Renal cortical epithelial cell (primary cell): ENCODE measurements around the gene SLPI. TPM values are rescaled to one million over a fixed set of nuclear protein-coding genes. Genes with fewer than 3 reads are reported as not detected.

Experiments used
- DNase-seq: peaks from one replicate; pipeline ENCODE4 v3.0.0-alpha.2; 2011; ENCODE audit warnings: low read depth
- total RNA-seq: library from RNA; depleted of rRNA; stranded (reverse); fragments of >200 nt; gene quantifications from 2 replicates; pipeline ENCODE4 v1.2.3, GENCODE V29; 2014

SLPI gene
- total RNA-seq, 1 donor from 2014 or later: 256 TPM

- DNase-seq: no peak
Observed at GRCh38 chr20:45275338-45275737, 21.0 kb upstream of the SLPI start.

DNA sequence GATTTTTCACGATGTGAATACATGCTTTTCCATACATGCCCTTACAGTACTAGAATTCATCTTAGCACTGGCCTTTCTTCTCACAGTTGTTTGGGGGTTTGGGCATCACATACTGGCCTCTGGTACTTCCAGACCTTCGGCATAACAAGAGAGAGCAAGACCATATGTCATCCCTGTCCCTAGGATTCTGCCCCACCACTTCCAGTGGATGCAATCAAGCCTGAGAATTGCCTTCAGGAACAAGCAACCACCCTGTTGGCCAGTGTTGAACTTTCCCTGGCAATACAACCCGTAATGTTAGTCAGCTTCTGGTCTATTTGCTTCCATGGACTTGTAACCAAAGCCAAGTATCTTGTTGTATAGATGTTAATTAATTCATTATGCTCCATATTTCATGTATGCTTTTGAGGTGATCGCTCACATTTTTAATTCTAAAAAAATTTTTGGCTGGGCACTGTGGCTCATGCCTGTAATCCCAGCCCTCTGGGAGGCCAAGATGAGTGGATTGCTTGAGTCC lies 15.4 kb upstream of the SLPI start:
- DNase-seq: no peak

- peak; percentile 26 for DNase-seq
Observed at GRCh38 chr20:45269056-45269455, 14.7 kb upstream of the SLPI start.

DNA sequence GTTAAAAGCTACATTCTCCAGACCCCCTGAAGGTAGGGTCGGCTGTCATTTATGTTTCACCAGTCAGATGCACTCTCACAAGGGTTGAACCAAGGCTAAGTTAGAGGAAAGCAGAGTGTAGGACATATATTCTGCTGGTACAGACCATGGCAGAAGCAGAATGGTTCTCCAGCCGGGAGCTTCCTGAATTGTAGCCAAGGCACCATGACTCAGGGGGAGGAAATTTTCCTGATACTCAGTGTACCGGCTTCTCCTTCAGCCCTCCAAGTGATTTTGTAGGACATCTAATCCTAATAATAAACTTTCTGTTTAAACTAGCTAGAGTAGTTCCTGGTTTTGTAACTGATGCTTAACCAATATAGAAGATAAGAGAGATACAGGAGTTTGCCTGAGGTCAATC lies 14.2 kb upstream of the SLPI start:
- DNase-seq: peak; percentile 43

GRCh38 chr20:45266977-45267376 lies 12.6 kb upstream of the SLPI start:
- peak; percentile 89 for DNase-seq

- DNase-seq: no peak
Observed at GRCh38 chr20:45263556-45264266, 9.3 kb upstream of the SLPI start.

- no peak for DNase-seq
Observed at GRCh38 chr20:45258664-45259063, 4.3 kb upstream of the SLPI start.

DNA sequence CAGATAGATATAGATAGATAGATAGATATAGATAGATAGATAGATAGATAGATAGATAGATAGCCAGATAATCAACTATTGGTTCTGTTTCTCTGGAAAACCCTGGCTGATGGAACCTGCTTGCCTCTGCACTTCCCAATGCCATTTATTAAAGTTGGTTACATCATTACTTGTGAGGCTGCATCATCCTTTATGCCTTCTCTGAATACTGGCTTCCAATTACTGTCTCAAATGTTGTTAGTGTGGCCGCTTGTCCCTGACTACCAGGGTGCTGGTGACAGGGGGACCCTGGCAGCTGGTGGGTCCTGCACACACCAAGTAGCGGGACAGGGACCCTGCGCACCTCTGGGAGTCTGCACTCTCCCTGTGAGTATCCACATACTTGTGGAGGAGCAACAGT lies 3.9 kb upstream of the SLPI start:
- no peak for DNase-seq

- DNase-seq: peak; percentile 84
Observed at GRCh38 chr20:45257711-45258110, 3.3 kb upstream of the SLPI start.

- peak; percentile 33 for DNase-seq
Observed at GRCh38 chr20:45257161-45257560, 2.8 kb upstream of the SLPI start.

DNA sequence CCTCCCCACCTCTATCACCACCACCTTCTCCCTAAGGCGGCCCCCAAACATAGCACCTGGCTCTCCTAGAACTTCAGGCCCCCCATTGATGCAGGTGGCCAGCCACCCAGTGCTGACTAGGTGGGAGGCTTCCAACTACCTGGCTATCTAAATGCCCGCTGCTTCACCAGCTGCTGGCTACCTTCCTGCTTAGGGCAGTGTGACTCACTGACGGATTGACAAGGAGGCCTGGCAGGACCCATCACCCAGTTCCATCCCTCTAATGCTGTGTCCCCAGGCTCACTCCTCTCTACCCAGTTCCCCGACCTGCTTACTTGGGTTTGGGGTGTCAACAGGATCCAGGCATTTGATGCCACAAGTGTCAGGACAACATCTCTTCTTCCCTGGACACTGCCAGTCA lies 1.1 kb downstream of the SLPI start:
- no peak for DNase-seq

GRCh38 chr20:45251884-45252560 lies 2.3 kb downstream of the SLPI start:
- no peak for DNase-seq

DNA sequence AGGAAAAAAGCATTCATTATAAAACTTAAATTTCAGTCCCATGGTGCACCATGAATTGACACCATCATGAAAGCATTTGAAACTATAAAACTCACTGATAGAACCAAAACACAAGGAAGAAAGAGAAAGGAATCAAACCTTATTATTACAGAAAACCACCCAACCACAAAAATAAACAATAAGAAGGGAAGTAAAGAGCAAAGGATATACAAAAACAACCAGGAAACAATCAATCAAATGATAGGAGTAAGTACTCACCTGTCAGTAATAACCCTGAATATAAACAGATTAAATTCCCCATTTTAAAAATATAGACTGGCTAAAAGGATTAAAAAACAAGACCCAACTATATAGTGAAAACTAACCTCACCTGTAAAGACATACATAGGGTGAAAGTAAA lies 5.8 kb downstream of the SLPI start:
- DNase-seq: no peak

DNA sequence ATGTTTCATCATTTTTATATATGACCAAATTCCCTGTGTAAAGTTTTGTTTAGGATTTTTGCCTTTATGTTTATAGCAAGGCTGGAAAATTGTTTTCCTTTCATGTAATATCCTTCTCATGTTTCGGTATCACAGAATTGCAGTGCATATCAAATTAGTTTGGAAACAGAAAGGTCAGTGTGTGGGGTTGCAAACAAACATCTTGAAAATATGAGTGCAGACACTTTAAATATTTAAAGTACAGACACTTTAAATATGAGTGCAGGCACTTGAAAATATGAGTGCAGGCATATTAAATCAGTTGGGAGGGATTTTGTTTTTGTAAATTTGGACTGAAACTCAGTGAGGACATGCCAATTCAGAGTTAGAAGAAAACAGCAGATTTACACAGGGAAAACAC lies 6.5 kb downstream of the SLPI start:
- DNase-seq: no peak

DNA sequence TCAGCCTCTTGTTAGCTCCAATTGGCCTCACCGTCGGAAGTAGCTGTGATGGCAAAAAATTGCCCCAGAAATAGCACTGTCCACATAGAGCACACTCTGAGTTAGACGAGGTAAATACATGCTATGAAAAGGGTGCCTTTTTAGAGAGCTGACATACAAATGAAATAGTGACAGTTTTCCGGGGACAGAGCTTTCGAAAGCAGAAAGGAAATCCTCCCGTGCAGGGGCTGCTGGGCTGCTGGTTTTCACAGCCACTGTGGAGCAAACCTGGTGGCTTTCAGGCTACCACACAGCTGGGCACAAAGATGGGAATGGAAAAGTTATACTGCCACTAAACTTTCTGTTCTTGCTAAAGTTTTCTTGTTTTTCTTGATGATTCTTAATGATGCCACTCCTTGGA lies 8.3 kb downstream of the SLPI start:
- DNase-seq: no peak

GRCh38 chr20:45238139-45238538 lies 16.2 kb downstream of the SLPI start:
- DNase-seq: no peak

DNA sequence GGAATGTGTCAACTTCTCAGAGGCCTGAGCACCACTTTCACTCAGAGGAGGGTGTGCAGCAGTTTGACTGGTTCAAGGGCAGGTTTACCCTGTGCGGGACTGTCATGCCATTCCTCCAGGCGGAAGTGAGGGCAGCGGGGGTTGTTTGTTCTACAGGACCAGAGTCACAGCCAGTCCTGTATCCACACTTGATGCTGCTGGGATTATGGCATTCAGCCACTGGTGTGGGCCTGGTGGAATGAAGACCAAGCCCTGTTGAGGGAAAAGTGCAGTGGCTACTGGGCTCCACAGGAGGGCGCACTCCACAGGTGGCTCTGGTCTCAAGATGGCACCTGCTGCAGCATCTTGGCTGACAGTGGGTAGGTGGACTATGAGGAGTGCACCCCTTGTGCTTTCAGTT lies 18.4 kb downstream of the SLPI start:
- no peak for DNase-seq

DNA sequence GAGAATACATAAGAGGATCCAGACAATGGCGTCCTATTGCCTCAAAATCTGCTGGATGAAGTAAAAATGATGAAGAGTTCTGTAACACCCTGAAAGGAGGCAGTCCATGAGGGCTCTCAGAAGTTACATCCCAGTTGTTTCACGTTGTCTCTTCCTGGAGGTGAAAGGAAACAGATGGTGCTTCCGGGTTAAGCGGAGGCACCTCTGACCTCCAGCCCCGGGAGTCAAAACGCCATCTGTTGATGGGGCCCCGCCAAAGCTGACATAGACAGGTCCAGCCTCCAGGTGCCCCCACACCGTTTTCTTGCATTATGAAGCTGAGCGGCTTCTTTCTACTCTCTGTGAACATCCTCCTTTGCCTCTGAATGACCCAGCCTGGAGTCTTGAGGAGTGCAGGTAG lies 23.7 kb downstream of the SLPI start:
- DNase-seq: no peak

- no peak for DNase-seq
Observed at GRCh38 chr20:45229264-45230056, 24.9 kb downstream of the SLPI start.

GRCh38 chr20:45226287-45226686 lies 28.1 kb downstream of the SLPI start:
- no peak for DNase-seq

GRCh38 chr20:45223136-45223535 lies 31.2 kb downstream of the SLPI start:
- DNase-seq: no peak

DNA sequence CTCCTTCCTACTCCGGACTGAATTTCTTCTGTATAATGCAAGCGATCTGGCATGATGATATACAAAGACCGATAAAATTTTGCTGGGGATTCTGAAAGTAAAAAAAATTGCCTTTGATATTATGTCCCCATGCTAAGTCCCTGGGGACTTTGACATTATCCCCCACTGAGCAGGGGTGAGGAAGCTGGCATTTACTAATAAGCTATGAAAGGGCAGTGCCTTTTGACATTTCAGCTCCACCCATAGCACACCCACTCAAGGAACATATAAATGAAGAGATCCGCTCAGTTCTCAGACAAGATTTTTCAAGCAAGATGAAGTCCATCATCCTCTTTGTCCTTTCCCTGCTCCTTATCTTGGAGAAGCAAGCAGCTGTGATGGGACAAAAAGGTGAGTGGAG lies 33.3 kb downstream of the SLPI start, which contains the start of gene SEMG2:
Gene SEMG2 (plus strand): TSS at position 298 of the 400 bp plus-strand sequence. CDS start 17 bp downstream, at position 315.
- DNase-seq: no peak

DNA sequence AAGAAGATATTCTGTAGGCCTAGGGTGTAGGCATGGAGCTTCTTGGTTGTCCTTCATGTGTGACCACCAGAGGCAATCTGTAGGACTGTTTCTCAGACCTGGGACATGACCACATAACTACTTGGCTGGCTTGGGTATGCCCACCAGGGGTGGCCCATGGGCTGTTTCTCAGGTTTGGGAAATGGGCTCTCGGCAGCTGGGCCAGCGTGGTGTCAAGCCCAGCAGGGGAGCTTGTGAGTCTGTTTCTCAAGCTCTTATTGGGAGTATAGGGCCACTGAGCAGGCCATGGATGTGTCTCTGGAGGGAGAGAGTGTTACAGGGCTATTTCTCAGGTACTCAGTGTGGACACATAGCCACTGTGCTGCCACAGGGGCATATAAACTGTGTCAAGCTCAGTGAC lies 35.7 kb downstream of the SLPI start:
- no peak for DNase-seq
